ENCODE measurements around the gene FOXO6.

FOXO6 gene

DNA sequence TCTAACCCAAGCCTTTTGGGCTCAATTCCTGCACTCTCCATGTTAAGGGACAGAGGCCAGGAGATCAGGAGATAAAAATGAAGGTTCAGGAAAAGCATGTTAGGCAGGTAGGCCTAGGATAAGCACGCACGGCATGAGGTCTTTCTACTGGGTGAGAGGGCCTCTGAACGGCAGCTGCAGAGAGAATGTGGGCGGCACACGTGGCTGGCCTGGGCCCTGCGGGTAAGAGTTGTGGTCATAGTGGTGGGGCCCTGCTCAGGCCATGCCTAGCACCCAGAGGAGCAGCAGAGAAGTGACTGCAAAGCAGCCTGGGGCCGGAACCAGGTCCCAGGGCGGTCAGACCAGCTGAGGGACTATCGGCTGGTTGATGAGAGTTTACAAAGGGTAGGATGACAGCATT lies 7.5 kb upstream of the FOXO6 start:
- DNase-seq = no peak

DNA sequence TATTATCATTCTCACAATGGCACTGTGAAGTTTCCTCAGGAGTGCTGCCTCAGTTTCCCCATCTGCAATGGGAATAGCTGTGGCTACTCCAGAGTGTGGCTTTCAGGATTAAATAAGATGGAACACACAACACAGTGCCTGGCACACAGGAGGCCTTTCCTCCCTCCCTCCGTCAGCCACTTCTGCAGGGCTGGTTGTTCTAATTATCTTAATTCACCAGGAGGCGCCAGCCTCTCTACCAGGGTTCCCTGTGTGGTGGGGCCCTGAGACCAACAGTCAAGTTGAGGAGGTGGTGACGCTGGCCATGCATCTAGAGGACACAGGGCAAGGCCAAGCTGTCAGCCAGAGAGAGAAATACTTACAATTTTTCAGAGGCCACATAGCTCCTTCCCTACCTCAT lies 6.3 kb upstream of the FOXO6 start:
- DNase-seq = no peak

GRCh38 chr1:41355356-41355755 lies 5.9 kb upstream of the FOXO6 start:
- DNase-seq = no peak

GRCh38 chr1:41355761-41356160 lies 5.5 kb upstream of the FOXO6 start:
- no peak for DNase-seq

DNA sequence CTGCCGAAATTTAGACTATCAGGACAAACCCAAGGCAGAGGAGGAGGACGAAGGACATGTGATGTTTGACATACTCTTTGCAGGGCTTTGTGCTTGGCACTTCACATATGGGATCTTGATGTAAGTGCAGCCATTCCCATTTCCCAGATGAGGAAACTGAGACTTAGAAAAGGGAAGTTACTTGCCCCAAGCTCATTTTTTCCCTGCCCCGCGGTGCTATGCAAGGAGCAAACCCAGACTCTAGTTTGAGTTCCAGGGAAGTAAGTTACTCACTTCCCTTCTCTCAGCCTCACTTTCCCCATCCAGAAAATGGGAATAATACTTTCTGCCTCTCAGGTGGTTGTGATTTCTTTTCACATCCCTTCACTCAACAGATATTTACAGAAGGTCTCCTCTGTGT lies 4.5 kb upstream of the FOXO6 start:
- no peak for DNase-seq

- DNase-seq = no peak
Observed at GRCh38 chr1:41357451-41358101, 3.7 kb upstream of the FOXO6 start.

GRCh38 chr1:41358131-41359021 lies 2.9 kb upstream of the FOXO6 start:
- no peak for DNase-seq

DNA sequence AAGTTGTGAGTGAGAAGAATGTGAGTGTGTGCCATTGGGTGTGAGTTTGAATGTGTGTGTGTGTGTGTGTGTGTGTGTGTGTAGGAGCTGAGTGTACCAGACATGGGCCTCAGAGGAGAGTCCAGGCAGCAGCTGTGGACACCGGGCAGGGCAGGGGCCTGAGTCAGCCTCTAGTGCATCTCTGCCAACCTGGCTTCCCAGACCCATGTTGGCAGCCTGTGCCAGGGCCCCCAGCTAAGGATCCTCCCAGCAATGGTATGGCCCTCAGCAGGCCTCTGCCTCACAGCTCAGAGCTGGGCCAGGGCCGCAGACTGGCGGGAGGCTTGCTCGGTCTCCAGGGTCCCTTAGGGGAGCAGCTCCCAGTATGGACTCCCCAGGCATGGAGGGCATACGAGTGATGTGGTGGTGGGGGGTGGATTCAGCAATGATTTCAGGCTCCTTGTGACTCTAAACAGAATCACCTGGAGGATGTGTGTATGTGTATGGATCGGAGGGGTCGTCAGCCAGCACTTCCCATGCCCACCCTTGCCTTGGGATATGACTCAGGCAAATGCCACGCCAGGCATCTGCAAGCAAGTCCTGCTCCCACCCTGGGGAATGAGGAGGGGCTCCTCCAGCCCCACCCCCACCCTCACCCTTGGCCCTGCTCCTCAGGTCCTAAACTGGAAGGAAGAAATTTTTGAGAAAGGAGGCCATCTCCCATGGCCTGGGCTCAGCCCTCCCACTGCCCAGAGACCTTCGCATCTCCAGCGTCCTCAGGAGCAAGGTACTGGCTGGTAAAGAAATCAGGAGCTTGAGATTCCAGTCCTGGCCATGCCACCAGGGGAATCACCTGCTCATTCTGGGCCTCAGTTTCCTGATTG lies 1.8 kb upstream of the FOXO6 start:
- no peak for DNase-seq

DNA sequence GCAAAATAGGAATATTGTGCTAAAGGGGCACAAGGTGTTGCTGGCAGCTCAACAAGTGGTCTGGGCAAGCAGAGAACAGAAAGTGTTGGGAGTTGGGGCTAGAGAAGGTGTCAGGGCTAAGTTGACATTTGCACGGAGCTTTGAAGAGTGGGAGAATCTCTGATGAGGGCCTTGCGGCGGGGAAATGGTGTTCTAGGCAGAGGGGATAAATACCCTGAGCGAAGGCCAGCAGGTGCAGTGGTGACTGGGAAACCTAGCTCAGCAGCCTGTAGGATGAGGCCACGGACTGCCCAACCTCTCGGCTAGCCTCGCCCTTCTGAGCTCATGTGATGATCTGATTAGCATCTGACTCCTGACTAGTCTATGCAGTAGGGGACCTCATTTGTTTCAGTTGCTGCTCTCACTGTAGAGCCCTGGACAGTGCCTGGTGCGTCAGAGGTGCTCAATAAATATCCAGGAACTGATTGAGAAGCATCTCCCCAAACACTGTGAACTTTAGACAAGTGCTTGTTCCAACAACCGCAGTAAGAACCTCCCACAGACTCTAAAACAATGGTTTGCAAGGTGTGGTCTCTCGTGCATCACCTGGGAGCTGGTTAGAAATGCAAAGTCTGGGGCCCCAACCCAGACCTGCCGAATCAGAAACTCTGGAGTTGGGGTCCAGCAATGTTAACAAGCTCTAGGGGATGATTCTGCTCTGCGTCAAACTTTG lies 1.0 kb upstream of the FOXO6 start:
- no peak for DNase-seq

DNA sequence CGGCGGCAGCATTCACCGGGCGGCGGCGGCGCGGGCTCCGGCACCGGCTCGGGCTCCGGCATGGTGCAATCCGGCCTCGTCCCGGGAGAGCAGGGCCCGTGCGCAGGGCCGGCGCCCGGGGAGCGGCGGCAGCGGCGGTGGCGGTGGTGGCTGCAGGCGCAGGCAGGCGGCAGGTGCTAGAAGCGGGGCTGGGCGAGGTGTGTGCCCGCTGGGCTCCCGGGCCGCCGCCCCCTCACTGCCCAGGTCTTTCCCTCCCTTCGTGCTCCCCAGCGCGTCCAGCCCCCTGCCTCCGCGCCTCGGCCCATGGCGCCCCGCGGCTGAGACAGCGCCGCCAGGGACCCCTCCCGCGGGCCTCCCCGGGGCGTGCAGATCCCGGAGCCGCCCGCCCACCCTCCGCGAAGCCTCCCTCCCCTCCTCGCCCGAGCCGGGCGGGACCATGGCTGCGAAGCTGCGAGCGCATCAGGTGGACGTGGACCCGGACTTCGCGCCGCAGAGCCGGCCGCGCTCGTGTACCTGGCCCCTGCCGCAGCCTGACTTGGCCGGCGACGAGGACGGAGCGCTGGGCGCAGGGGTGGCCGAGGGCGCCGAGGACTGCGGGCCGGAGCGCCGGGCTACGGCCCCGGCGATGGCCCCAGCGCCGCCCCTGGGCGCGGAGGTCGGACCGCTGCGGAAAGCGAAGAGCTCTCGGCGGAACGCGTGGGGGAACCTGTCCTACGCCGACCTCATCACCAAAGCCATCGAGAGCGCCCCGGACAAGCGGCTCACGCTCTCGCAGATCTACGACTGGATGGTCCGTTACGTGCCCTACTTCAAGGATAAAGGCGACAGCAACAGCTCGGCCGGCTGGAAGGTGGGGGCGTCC lies 492 bp downstream of the FOXO6 start:
- peak; percentile 32 for DNase-seq

- no peak for DNase-seq
Observed at GRCh38 chr1:41362357-41362721, 1.1 kb downstream of the FOXO6 start.

DNA sequence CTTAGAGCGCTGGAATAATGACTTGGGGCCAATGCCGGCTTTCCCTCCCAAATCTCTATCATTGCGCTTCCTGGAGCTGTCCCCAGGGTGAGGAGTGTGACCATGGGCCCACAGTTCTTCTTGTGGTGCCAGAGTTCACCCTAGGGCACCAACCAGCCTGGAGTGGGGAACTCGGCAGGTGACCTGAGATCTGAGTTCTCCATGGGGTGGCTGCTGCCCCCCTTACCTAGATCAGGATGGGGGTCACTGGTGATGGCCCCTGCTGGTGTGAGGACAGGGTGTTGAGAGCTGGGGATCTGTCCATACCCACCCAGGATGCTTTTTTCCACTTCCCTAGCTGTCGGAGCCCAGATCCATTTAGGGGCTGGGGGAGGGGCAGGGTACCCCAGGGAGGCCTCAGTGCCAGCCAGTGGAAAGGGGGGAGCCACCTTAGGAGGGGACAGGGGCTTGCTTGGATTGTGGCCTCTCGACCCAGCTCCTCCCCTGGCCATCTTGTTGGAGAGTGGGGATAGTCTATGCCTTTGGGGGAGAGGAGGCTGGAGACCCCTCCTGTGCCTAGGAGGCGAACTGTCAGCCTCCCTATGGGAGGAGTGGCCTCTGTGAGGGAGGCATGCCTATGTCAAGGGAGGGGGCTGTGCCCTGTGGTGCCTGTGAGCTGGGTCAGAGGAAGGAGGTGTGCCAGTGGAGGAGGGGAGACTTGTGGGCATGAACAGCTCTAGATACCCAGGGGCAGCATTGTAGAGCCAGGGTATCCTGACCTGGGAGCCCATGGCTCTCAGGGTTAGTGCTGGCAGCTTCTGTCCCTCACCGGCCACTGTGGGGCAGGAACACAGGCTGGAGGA lies 1.7 kb downstream of the FOXO6 start:
- DNase-seq = no peak

- no peak for DNase-seq
Observed at GRCh38 chr1:41363591-41364320, 2.5 kb downstream of the FOXO6 start.

DNA sequence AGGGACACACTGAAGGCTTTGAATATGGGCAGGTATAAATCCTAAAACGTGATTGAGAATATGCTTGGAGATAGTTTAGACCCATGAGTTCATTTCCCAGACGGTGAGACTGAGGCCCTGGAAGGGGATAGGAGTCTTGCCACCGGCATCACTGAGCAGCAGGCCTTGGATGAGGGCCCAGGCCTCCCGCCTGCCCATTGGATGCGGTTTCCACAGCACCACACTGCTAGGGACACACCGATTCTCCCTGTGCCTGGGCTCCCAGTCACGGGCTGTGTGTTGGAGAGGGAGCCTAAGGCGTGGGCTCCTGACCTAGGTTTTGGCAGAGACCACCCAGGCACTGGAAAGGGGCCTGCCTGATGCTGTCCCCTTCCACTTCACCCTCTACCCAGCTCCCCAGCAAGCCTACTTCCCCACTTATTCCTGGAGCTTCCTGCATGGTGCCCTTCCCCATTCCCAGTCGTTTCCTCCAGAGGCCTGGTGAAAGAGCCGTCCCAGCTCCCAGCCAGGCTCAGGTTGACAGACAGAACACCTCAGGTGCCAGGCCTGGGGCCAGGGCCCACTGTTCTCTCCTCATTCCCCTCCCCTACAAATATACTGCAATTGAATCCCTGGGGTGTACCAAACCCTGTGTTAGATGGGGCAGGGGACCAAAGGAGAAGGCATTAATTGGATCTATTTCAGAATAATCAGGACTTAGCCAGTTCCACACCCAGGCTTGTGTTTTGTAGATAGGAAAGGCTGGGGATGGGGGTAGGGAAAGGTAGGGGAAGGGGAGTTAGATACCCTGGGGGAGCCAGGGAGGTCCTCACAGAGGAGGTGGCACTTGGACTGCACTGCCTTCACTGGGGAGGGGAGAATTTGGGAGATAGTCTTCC lies 3.4 kb downstream of the FOXO6 start:
- no peak for DNase-seq

- DNase-seq = no peak
Observed at GRCh38 chr1:41365320-41365633, 4.0 kb downstream of the FOXO6 start.

DNA sequence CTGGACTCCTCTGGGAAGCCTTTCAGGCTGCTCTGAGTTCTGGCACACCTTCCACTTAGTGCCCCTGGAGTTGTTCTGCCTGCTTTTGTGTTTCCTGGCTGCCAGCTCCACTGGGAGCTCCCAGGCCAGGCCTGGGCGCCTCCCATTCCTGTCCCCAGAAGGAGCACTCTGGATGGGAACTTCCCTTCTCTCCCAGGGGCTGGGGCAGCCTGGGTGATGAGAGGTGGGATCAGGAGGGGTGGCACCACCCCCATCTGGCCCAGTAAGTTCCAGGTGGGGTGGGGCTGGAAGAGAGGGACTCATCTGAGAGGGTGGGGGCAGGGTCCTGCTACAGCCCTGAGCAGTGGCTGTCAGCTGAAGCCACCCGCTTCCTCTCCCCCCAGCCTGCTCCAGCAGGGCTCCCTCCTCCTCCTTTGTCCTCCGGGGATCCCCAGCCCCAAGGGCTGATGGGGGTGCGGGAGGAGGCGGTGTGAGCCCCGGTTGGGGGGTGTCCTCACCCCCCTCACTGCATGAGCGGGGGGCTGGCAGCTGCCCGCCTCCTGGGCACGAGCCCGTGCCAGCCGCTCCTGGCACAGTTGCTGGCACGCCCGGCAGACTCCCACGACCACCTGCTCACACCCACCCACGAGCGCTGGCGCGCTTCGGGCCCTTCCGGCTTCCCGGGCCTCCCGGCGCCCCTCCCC lies 4.7 kb downstream of the FOXO6 start:
- DNase-seq = peak; percentile 68

- DNase-seq = peak; percentile 63
Observed at GRCh38 chr1:41366455-41367287, 5.4 kb downstream of the FOXO6 start.

DNA sequence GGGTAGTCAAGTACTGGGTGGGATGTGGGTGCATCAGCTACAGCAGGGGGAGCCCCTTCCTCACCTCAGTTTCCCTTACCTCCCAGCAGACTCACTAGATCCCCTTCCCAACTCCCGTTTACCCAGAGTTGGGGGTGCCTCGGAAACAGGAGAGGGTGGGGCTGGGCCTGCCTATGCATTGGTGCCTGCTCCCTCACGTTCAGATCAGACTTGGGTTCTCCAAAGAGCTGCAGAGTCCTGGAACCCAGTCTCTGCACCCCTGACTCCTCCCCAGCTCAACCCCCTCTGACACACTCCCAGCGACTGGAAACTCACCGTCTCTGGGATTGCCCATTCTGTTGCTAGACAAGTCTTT lies 6.0 kb downstream of the FOXO6 start:
- no peak for DNase-seq

Data from CD4-positive, alpha-beta T cell treated with Interleukin-17A for 1 hour (primary cell).